Stimulated activated CD8-positive, alpha-beta memory T cell treated with anti-CD3 and anti-CD28 coated beads, Interleukin-15, amount 100 ng/mL, for 24 hours (primary cell): ENCODE results near the gene ZBTB48.
"Not testable (repeated sequence)": the region's sequence is repeated elsewhere in the genome, so short reads cannot be mapped to it uniquely, and the experiment has no call there.

ENCODE experiments used
- DNase-seq: peaks from one replicate; pipeline ENCODE4 v3.0.0-alpha.2; 2020; ENCODE audit warnings: low read depth

The ZBTB48 gene

GRCh38 chr1:6592441-6592840, 12.6 kb downstream of the ZBTB48 start:
- DNase-seq: no peak

GRCh38 chr1:6592865-6593593, 13.2 kb downstream of the ZBTB48 start:
- no peak for DNase-seq

- no peak for DNase-seq
Observed at GRCh38 chr1:6593810-6594209, 14.0 kb downstream of the ZBTB48 start.

GRCh38 chr1:6594977-6595740, 15.4 kb downstream of the ZBTB48 start:
- no peak for DNase-seq

GRCh38 chr1:6596351-6596750, 16.6 kb downstream of the ZBTB48 start:
- DNase-seq: no peak

- no peak for DNase-seq
Observed at GRCh38 chr1:6596886-6597776, 17.3 kb downstream of the ZBTB48 start.

- DNase-seq: no peak
Observed at GRCh38 chr1:6597777-6598131, 18.0 kb downstream of the ZBTB48 start.

GRCh38 chr1:6599141-6599975, 19.6 kb downstream of the ZBTB48 start:
- DNase-seq: no peak

- not testable (repeated sequence) for DNase-seq
Observed at GRCh38 chr1:6599991-6600390, 20.2 kb downstream of the ZBTB48 start.

GRCh38 chr1:6600410-6601048, 20.7 kb downstream of the ZBTB48 start:
- no peak for DNase-seq

GRCh38 chr1:6601049-6601922, 21.5 kb downstream of the ZBTB48 start:
- no peak for DNase-seq

GRCh38 chr1:6601923-6602668, 22.3 kb downstream of the ZBTB48 start:
- no peak for DNase-seq

- peak; percentile 69 for DNase-seq
Observed at GRCh38 chr1:6602669-6603237, 23.0 kb downstream of the ZBTB48 start, which contains the start of gene KLHL21. KLHL21 (minus strand) TSS chr1:6602869; CDS start chr1:6602817, 52 bp downstream.

- DNase-seq: no peak
Observed at GRCh38 chr1:6603238-6603914, 23.6 kb downstream of the ZBTB48 start.

- DNase-seq: no peak
Observed at GRCh38 chr1:6603915-6604558, 24.2 kb downstream of the ZBTB48 start.

GRCh38 chr1:6612641-6613360, 33.0 kb downstream of the ZBTB48 start:
- no peak for DNase-seq

GRCh38 chr1:6613361-6614018, 33.7 kb downstream of the ZBTB48 start, which contains the start of gene PHF13:
PHF13 (plus strand) TSS chr1:6613731; CDS start chr1:6614067, 336 bp downstream.
- DNase-seq: peak; percentile 98
